ENCODE data around the gene SLC25A12.

DNA sequence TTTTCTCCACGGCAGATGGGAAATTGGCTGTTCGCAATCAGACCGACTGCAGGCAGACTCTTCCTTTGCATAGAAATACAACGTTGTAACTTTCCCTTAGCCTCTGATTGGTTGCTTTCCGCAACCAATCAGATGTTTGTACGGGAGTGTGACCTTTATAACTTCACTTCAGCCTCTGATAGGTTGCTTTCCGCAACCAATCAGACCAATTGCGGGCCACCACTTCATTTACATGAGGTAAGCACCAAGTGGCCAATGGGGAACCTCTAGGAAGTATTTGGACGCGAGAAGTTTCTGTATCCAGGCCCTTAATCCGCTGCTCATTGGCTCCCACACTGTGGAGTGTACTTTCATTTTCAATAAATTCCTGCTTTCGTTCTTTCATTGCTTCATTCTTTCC lies 19.1 kb downstream of the SLC25A12 start:
- TF ChIP-seq, protein P1, sequence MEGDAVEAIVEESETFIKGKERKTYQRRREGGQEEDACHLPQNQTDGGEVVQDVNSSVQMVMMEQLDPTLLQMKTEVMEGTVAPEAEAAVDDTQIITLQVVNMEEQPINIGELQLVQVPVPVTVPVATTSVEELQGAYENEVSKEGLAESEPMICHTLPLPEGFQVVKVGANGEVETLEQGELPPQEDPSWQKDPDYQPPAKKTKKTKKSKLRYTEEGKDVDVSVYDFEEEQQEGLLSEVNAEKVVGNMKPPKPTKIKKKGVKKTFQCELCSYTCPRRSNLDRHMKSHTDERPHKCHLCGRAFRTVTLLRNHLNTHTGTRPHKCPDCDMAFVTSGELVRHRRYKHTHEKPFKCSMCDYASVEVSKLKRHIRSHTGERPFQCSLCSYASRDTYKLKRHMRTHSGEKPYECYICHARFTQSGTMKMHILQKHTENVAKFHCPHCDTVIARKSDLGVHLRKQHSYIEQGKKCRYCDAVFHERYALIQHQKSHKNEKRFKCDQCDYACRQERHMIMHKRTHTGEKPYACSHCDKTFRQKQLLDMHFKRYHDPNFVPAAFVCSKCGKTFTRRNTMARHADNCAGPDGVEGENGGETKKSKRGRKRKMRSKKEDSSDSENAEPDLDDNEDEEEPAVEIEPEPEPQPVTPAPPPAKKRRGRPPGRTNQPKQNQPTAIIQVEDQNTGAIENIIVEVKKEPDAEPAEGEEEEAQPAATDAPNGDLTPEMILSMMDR (IDR thresholded peaks at IDR 0.05; ENCODE audit: low read length): no peak
- no peak for TF ChIP-seq EZH2 (IDR thresholded peaks at IDR 0.05; ENCODE audit: borderline replicate concordance, low read length)

Measured in OCI-LY1 (cell line).